HepG2 (cell line): ENCODE data around the gene BACE1-AS. TPM values are rescaled to one million over a fixed set of nuclear protein-coding genes. Genes with fewer than 3 reads are reported as not detected.

Source experiments
- AKNA ChIP-seq: sonication (generic); formaldehyde crosslinking; IDR thresholded peaks from 2 replicates; pipeline ENCODE4 v1.4.0; 2020; ENCODE audit warnings: missing genetic modification reagents, borderline replicate concordance
- ASH2L ChIP-seq: fragments of 300-600, 200-600 bp; sonication (generic); IDR thresholded peaks from 2 replicates; pipeline ENCODE4 v1.7.0; 2017; ENCODE audit warnings: low read depth, mild to moderate bottlenecking, moderate library complexity, mixed read lengths, low read length; ENCODE audit not compliant: insufficient read length
- CENPT ChIP-seq: sonication (generic); formaldehyde crosslinking; IDR thresholded peaks from 2 replicates; pipeline ENCODE4 v1.8.0; 2022; ENCODE audit warnings: low read depth, mild to moderate bottlenecking, moderate library complexity, missing genetic modification reagents
- EHMT2 ChIP-seq: fragments of 200-600 bp; sonication (generic); IDR thresholded peaks from 2 replicates; pipeline ENCODE4 v1.7.0; 2017; ENCODE audit warnings: antibody characterized with exemption, low read depth, low read length, borderline replicate concordance
- ELF3 ChIP-seq: IDR thresholded peaks from 2 replicates; pipeline ENCODE4 v1.6.1; 2016; ENCODE audit warnings: missing genetic modification reagents, missing compliant biosample characterization
- FLYWCH1 ChIP-seq: sonication (generic); formaldehyde crosslinking; IDR thresholded peaks from 2 replicates; pipeline ENCODE4 v1.8.1; 2023; ENCODE audit warnings: mild to moderate bottlenecking, missing genetic modification reagents
- FOXJ3 ChIP-seq: sonication (generic); formaldehyde crosslinking; IDR thresholded peaks from 2 replicates; pipeline ENCODE4 v1.4.0; 2020; ENCODE audit warnings: missing genetic modification reagents, mild to moderate bottlenecking, borderline replicate concordance
- ISL2 ChIP-seq: sonication (generic); formaldehyde crosslinking; IDR thresholded peaks from 2 replicates; pipeline ENCODE4 v1.5.0; 2020; ENCODE audit warnings: missing genetic modification reagents
- NFKBIZ ChIP-seq: IDR thresholded peaks from 2 replicates; pipeline ENCODE4 v1.6.1; 2018; ENCODE audit warnings: missing genetic modification reagents, missing compliant biosample characterization
- SIX4 ChIP-seq: sonication (generic); formaldehyde crosslinking; IDR thresholded peaks from 2 replicates; pipeline ENCODE4 v1.4.0; 2020; ENCODE audit warnings: missing genetic modification reagents
- SMAD9 ChIP-seq: sonication (generic); formaldehyde crosslinking; IDR thresholded peaks from 2 replicates; pipeline ENCODE4 v1.5.1; 2020; ENCODE audit warnings: mild to moderate bottlenecking, missing genetic modification reagents
- ZNF180 ChIP-seq: sonication (generic); formaldehyde crosslinking; IDR thresholded peaks from 2 replicates; pipeline ENCODE4 v1.4.0; 2020; ENCODE audit warnings: low read depth, missing genetic modification reagents, borderline replicate concordance
- ZNF33A ChIP-seq: sonication (generic); formaldehyde crosslinking; IDR thresholded peaks from 2 replicates; pipeline ENCODE4 v1.5.1; 2020; ENCODE audit warnings: missing genetic modification reagents, mild to moderate bottlenecking, moderate library complexity, borderline replicate concordance
- ZNF563 ChIP-seq: sonication (generic); formaldehyde crosslinking; IDR thresholded peaks from 2 replicates; pipeline ENCODE4 v1.8.0; 2022; ENCODE audit warnings: mild to moderate bottlenecking, moderate library complexity, missing genetic modification reagents
- ZNF616 ChIP-seq: sonication (generic); formaldehyde crosslinking; IDR thresholded peaks from 2 replicates; pipeline ENCODE4 v1.5.0; 2020; ENCODE audit warnings: low read depth, mild to moderate bottlenecking, missing genetic modification reagents
- ZNF770 ChIP-seq: sonication (generic); formaldehyde crosslinking; IDR thresholded peaks from 2 replicates; pipeline ENCODE4 v1.5.0; 2020; ENCODE audit warnings: mild to moderate bottlenecking, missing genetic modification reagents
- ZNF775 ChIP-seq: sonication (generic); formaldehyde crosslinking; IDR thresholded peaks from 2 replicates; pipeline ENCODE4 v1.4.0; 2020; ENCODE audit warnings: missing genetic modification reagents, mild to moderate bottlenecking, moderate library complexity, borderline replicate concordance
- ZNF878 ChIP-seq: sonication (generic); formaldehyde crosslinking; IDR thresholded peaks from 2 replicates; pipeline ENCODE4 v1.8.1; 2023; ENCODE audit warnings: mild to moderate bottlenecking, missing genetic modification reagents, moderate library complexity
- ZSCAN5A ChIP-seq: sonication (generic); formaldehyde crosslinking; IDR thresholded peaks from 2 replicates; pipeline ENCODE4 v1.8.0; 2022; ENCODE audit warnings: mild to moderate bottlenecking, missing genetic modification reagents, borderline replicate concordance
- polyA plus RNA-seq, 8 experiments: library from polyadenylated mRNA; depleted of rRNA in 3 of 8; stranded (reverse) in 7 of 8; unstranded in 1 of 8; fragments of >200 nt; fragmentation: Illumina TruSeq in 4 of 8; extraction: Trizol in 4 of 8; gene quantifications; 2 replicates each; pipeline versions ENCODE4 v1.2.1 to v1.2.3, GENCODE V29; 2011 to 2016; ENCODE audit warnings: low read depth in 4 of 8, missing spikeins in 1 of 8, mixed read lengths in 1 of 8; ENCODE audit not compliant: insufficient read depth in 1 of 8
- total RNA-seq, 5 experiments: library from RNA; depleted of rRNA; stranded (reverse); fragments of >200 nt; fragmentation: Illumina TruSeq; extraction: Trizol; gene quantifications; 2 replicates each; pipeline ENCODE4 v1.2.3, GENCODE V29; 2016; ENCODE audit warnings: low read depth in 1 of 5
- TF ChIP-seq, protein P1 (sequence below): IDR thresholded peaks from 2 replicates; pipeline ENCODE4 v1.6.1; 2016; ENCODE audit warnings: low read depth, control low read depth

BACE1-AS gene
- total and polyA plus RNA-seq, 2 of the 13 experiments (the other 11 are each of a cell fraction or from before 2014, with no cell fraction given) = 2.0 to 3.9 TPM

- TF ChIP-seq ZSCAN5A (CRISPR knock-in tag) (no peak), EHMT2 (no peak), ZNF616 (CRISPR knock-in tag) (no peak), ISL2 (0 out of 2 replicates have a peak, but pooled peaks have one; percentile 20), ZNF563 (no peak), ZNF180 (CRISPR knock-in tag) (no peak), NFKBIZ (CRISPR knock-in tag) (no peak), ZNF33A (CRISPR knock-in tag) (no peak), ZNF878 (CRISPR knock-in tag) (0 out of 2 replicates have a peak, but pooled peaks have one; percentile 32), FOXJ3 (CRISPR knock-in tag) (no peak), ELF3 (CRISPR knock-in tag) (0 out of 2 replicates have a peak, but pooled peaks have one; percentile 19), CENPT (CRISPR knock-in tag) (no peak), FLYWCH1 (CRISPR knock-in tag) (no peak), SMAD9 (CRISPR knock-in tag) (no peak), ZNF770 (no peak), ZNF775 (CRISPR knock-in tag) (no peak), ASH2L (no peak), AKNA (CRISPR knock-in tag) (no peak), SIX4 (no peak)
- TF ChIP-seq, protein P1, sequence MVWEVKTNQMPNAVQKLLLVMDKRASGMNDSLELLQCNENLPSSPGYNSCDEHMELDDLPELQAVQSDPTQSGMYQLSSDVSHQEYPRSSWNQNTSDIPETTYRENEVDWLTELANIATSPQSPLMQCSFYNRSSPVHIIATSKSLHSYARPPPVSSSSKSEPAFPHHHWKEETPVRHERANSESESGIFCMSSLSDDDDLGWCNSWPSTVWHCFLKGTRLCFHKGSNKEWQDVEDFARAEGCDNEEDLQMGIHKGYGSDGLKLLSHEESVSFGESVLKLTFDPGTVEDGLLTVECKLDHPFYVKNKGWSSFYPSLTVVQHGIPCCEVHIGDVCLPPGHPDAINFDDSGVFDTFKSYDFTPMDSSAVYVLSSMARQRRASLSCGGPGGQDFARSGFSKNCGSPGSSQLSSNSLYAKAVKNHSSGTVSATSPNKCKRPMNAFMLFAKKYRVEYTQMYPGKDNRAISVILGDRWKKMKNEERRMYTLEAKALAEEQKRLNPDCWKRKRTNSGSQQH (CRISPR knock-in tag) = no peak
These were observed 12.0 kb downstream of the BACE1-AS start (continued) for GRCh38 chr11:117303101-117303500.
